ENCODE data around the gene TAS2R38. TPM values are rescaled to one million over a fixed set of nuclear protein-coding genes. Genes with fewer than 3 reads are reported as not detected.

TAS2R38 gene
- total and polyA plus RNA-seq, 10 donors, result not detected

DNA sequence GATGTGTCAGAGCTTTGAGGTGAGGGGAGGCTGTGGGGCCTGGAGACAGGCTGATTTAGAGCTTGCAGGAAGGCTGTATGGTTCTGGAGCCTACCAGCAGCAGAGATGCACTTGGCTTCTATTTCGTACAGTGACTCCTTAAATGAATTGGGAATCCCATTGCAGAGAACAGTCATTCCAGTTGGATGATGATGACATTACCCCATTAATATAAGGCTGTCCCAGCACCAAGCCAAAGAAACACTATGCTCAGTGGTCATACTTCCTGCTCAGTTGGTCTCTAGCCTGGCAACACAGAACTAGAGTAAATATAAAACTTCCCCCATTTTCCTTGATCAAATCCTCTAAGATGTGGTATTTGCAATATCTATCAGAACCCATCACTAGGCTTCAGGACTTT is 21.1 kb downstream of the TAS2R38 start:
- intact Hi-C loops (cut with DNase I; ENCODE audit: low total_unique reads), result no loop called here
- no peaks in the 10 kb centered on the region for H3K27me3 ChIP-seq (replicated peaks in 1 of 7)
- 50 to 90% (median 88%) methylated on average over 1 of the region's 1 CpG for WGBS, 5 donors

GRCh38 chr7:141950806-141951205 is 22.8 kb downstream of the TAS2R38 start:
- no peak for DNase-seq

More for the DNA sequence above, 21.1 kb downstream of the TAS2R38 start:
- Histone ChIP-seq H3K4me1 (peaks cover 0 to 7% (median 0%) of the 10 kb centered on the region in 6 donors), H3K36me3 (no peaks in the 10 kb centered on the region), H3K9me3 (no peaks in the 10 kb centered on the region), H3K4me3 (no peak overlapping the region), H3K27ac (no peak overlapping the region)
- TF ChIP-seq POLR2A (IDR thresholded peaks at IDR 0.05), result no peak
- TF ChIP-seq, protein P1, sequence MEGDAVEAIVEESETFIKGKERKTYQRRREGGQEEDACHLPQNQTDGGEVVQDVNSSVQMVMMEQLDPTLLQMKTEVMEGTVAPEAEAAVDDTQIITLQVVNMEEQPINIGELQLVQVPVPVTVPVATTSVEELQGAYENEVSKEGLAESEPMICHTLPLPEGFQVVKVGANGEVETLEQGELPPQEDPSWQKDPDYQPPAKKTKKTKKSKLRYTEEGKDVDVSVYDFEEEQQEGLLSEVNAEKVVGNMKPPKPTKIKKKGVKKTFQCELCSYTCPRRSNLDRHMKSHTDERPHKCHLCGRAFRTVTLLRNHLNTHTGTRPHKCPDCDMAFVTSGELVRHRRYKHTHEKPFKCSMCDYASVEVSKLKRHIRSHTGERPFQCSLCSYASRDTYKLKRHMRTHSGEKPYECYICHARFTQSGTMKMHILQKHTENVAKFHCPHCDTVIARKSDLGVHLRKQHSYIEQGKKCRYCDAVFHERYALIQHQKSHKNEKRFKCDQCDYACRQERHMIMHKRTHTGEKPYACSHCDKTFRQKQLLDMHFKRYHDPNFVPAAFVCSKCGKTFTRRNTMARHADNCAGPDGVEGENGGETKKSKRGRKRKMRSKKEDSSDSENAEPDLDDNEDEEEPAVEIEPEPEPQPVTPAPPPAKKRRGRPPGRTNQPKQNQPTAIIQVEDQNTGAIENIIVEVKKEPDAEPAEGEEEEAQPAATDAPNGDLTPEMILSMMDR (IDR thresholded peaks at IDR 0.05 in 8 of 11, conservative IDR thresholded peaks at IDR 0.05 in 3 of 11), result no peak
- TF ChIP-seq POLR2AphosphoS5 (IDR thresholded peaks at IDR 0.05), result no peak
- no peak for DNase-seq

GRCh38 chr7:141949911-141950310 is 23.7 kb downstream of the TAS2R38 start:
- Histone ChIP-seq H3K4me3 (no peak overlapping the region), H3K27ac (no peak overlapping the region), H3K27me3 (replicated peaks in 1 of 7) (no peaks in the 10 kb centered on the region), H3K36me3 (no peaks in the 10 kb centered on the region), H3K9me3 (no peaks in the 10 kb centered on the region), H3K4me1 (peaks cover 0 to 18% (median 0%) of the 10 kb centered on the region in 6 donors)
- WGBS, 5 donors, result 75 to 91% (median 84%) methylated on average over 3 of the region's 3 CpGs
- intact Hi-C loops (cut with DNase I; ENCODE audit: low total_unique reads), result no loop called here
- no peak for DNase-seq
- TF ChIP-seq, protein P1 (IDR thresholded peaks at IDR 0.05 in 8 of 11, conservative IDR thresholded peaks at IDR 0.05 in 3 of 11), result no peak

More at GRCh38 chr7:141950806-141951205, 22.8 kb downstream of the TAS2R38 start:
- H3K4me3 ChIP-seq, result no peak overlapping the region
- no peak overlapping the region for H3K27ac ChIP-seq
- intact Hi-C loops (cut with DNase I; ENCODE audit: low total_unique reads), result no loop called here
- 33 to 100% (median 70%) methylated on average over 1 of the region's 1 CpG for WGBS, 5 donors
- TF ChIP-seq POLR2AphosphoS5 (IDR thresholded peaks at IDR 0.05) (no peak), POLR2A (IDR thresholded peaks at IDR 0.05) (no peak)
- TF ChIP-seq, protein P1 (IDR thresholded peaks at IDR 0.05 in 8 of 11, conservative IDR thresholded peaks at IDR 0.05 in 3 of 11), result no peak
- no peaks in the 10 kb centered on the region for H3K27me3 ChIP-seq (replicated peaks in 1 of 7)
- peaks cover 0 to 16% (median 0%) of the 10 kb centered on the region in 6 donors for H3K4me1 ChIP-seq
- no peaks in the 10 kb centered on the region for H3K36me3 ChIP-seq
- no peaks in the 10 kb centered on the region for H3K9me3 ChIP-seq

GRCh38 chr7:141949451-141949850 is 24.1 kb downstream of the TAS2R38 start:
- TF ChIP-seq, protein P1 (IDR thresholded peaks at IDR 0.05 in 8 of 11, conservative IDR thresholded peaks at IDR 0.05 in 3 of 11), result no peak
- TF ChIP-seq POLR2A (IDR thresholded peaks at IDR 0.05), result no peak
- no peak for TF ChIP-seq POLR2AphosphoS5 (IDR thresholded peaks at IDR 0.05)
- intact Hi-C loops (cut with DNase I; ENCODE audit: low total_unique reads), result no loop called here
- 28 to 72% (median 44%) methylated on average over 2 of the region's 2 CpGs for WGBS, 5 donors
- Histone ChIP-seq H3K4me1 (peaks cover 0 to 18% (median 0%) of the 10 kb centered on the region in 6 donors), H3K27me3 (replicated peaks in 1 of 7) (no peaks in the 10 kb centered on the region), H3K27ac (no peak overlapping the region), H3K36me3 (no peaks in the 10 kb centered on the region), H3K9me3 (no peaks in the 10 kb centered on the region), H3K4me3 (no peak overlapping the region)
- no peak for DNase-seq

Data from spleen (tissue), 11 donors.